Mucosa of descending colon (tissue), 3 donors: Measurements from ENCODE around the gene ILDR2. TPM values are rescaled to one million over a fixed set of nuclear protein-coding genes. Genes with fewer than 3 reads are reported as not detected.

Experiments
- ATAC-seq: fragments of 200-7000 bp; cut with Tn5 transposase; one replicate; pipeline ENCODE4 v1.9.1; 2020; ENCODE audit warnings: mild to moderate bottlenecking, moderate library complexity
- DNase-seq, 3 donors: peaks; one replicate each; pipeline ENCODE4 v3.0.0-alpha.2; 2020
- H3K36me3 ChIP-seq: fragments of 200-600 bp; one replicate; pipeline ENCODE4 v1.8.0; 2021; ENCODE audit warnings: low read depth, mild to moderate bottlenecking
- H3K4me1 ChIP-seq: fragments of 200-600 bp; one replicate; pipeline ENCODE4 v1.8.0; 2021; ENCODE audit warnings: low read depth, mild to moderate bottlenecking
- H3K4me3 ChIP-seq: fragments of 200-600 bp; one replicate; pipeline ENCODE4 v1.8.0; 2021; ENCODE audit warnings: mild to moderate bottlenecking
- H3K9me3 ChIP-seq: fragments of 200-600 bp; one replicate; pipeline ENCODE4 v1.8.0; 2021; ENCODE audit warnings: mild to moderate bottlenecking
- intact Hi-C, 2 donors: fragments of 100-400 bp; cut with DNase I in 1 of 2; cut with micrococcal nuclease in 1 of 2; formaldehyde crosslinking; loops; one replicate each; pipeline versions ENCODE4 v1.11.0 to v1.11.1; 2022; cut with DNase I, micrococcal nuclease
- total RNA-seq, 3 donors: library from RNA; stranded (reverse); fragmentation: NEBNext Ultra II Directional in 2 of 3; extraction: Animal tissue kit (Norgen Biotek cat#: 25700) in 2 of 3; gene quantifications; one replicate each; pipeline versions ENCODE4 v1.2.1 to v1.2.4, GENCODE V29; 2021 to 2023
- TF ChIP-seq, protein P1 (sequence below): fragments of 200-600 bp; IDR thresholded peaks from one replicate; pipeline ENCODE4 v1.8.0; 2022; ENCODE audit warnings: antibody characterized with exemption, mild to moderate bottlenecking
- donor health status: DM: no; HTN: no; CAD: no; lungs with moderate emphysema.
- donor health status: DM: no; HTN: no; CAD: no.
- donor health status: DM: no; HTN: yes; CAD: no.

The ILDR2 gene
- total RNA-seq, 3 donors from 2014 or later, result 0.46 to 7.3 (median 0.52) TPM

DNA sequence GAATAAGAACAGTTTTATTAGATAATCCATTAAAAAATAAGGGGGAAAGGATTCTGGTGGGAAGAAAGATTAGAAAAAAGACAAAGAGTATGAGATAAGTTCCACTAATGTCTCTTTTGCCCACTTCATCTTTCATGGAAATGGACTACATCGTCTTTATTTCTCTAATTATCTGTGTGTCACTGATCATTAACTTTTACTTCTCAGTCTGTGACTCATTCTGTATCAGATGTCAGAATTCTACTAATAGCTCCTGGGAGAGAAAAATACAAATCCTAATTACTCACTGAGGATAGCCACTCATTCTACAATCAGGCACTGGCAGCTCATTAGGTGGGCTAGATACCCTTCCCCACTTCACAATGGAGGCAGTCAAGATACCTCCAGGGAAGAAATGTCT lies 41.7 kb downstream of the ILDR2 start:
- ATAC-seq (no peak), DNase-seq (no peak)
- TF ChIP-seq, protein P1, sequence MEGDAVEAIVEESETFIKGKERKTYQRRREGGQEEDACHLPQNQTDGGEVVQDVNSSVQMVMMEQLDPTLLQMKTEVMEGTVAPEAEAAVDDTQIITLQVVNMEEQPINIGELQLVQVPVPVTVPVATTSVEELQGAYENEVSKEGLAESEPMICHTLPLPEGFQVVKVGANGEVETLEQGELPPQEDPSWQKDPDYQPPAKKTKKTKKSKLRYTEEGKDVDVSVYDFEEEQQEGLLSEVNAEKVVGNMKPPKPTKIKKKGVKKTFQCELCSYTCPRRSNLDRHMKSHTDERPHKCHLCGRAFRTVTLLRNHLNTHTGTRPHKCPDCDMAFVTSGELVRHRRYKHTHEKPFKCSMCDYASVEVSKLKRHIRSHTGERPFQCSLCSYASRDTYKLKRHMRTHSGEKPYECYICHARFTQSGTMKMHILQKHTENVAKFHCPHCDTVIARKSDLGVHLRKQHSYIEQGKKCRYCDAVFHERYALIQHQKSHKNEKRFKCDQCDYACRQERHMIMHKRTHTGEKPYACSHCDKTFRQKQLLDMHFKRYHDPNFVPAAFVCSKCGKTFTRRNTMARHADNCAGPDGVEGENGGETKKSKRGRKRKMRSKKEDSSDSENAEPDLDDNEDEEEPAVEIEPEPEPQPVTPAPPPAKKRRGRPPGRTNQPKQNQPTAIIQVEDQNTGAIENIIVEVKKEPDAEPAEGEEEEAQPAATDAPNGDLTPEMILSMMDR, result no peak
- intact Hi-C loops, result no loop called here
- H3K4me3 ChIP-seq, result no peak overlapping the region
- H3K9me3 ChIP-seq, result no peaks in the 10 kb centered on the region
- no peaks in the 10 kb centered on the region for H3K36me3 ChIP-seq
- no peaks in the 10 kb centered on the region for H3K4me1 ChIP-seq

DNA sequence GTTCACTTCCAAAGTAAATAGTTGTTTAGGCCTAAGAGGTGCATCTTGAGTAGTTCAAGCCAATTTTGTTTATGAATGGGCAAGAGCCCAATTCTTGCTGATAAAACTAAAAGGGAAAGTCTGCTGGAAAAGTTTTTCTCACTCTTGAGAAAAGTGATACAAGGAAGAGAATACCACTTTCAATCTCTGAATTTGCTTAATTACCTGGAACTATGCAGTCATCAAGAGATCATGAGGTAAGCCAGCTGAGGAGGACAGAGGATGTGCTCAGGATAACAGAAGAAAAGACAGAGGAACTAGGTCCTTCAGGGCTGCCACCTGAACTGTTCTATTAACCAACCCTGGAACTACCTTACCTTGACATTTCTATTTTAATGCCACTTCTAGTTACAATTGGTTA lies 42.2 kb downstream of the ILDR2 start:
- DNase-seq, result no peak
- no peaks in the 10 kb centered on the region for H3K4me1 ChIP-seq
- no peaks in the 10 kb centered on the region for H3K9me3 ChIP-seq
- no peak for ATAC-seq
- no peak overlapping the region for H3K4me3 ChIP-seq
- intact Hi-C loops, result no loop called here
- TF ChIP-seq, protein P1, result no peak
- H3K36me3 ChIP-seq, result no peaks in the 10 kb centered on the region

DNA sequence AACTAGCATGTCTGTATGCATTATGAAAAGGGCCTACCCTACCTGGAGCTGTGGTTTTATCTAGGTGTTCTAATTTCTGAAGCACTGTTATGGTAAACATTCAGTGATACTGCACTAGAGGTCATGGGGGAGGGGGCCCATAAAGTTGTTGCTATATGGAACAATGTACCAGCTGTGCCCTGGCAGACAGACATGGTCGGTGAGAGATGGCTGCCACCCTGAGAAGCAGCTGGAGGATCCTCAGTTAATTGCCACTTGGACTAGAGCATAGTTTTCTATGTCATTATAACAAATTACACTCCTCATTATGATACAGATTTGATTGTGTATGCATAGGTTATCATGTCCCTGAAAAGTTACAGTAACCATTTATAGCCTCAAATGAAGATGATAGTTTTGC lies 45.4 kb downstream of the ILDR2 start:
- intact Hi-C loops, result no loop called here
- no peaks in the 10 kb centered on the region for H3K36me3 ChIP-seq
- TF ChIP-seq, protein P1, result no peak
- ATAC-seq (no peak), DNase-seq (no peak)
- H3K4me1 ChIP-seq, result no peaks in the 10 kb centered on the region
- no peak overlapping the region for H3K4me3 ChIP-seq
- no peaks in the 10 kb centered on the region for H3K9me3 ChIP-seq

DNA sequence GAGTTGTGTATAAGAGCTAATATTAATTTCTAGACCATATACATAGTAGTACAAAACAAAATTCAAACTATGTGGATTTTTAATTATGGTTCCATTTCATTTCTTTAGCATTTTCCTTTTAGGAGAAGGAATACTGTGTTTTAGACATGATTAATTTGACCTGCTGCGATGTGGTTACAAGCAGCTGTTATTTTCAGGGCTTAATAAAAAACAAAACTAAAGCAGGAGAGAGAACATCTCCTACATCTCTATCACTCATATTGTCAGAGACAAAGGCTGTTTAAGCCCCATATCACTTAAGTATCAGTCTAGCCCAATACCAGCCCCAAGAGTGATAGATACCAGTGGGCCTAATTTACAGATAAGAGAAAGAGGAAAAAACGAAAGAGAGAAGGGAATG lies 47.6 kb downstream of the ILDR2 start:
- TF ChIP-seq, protein P1, result no peak
- intact Hi-C loops, result no loop called here
- no peak for ATAC-seq

DNA sequence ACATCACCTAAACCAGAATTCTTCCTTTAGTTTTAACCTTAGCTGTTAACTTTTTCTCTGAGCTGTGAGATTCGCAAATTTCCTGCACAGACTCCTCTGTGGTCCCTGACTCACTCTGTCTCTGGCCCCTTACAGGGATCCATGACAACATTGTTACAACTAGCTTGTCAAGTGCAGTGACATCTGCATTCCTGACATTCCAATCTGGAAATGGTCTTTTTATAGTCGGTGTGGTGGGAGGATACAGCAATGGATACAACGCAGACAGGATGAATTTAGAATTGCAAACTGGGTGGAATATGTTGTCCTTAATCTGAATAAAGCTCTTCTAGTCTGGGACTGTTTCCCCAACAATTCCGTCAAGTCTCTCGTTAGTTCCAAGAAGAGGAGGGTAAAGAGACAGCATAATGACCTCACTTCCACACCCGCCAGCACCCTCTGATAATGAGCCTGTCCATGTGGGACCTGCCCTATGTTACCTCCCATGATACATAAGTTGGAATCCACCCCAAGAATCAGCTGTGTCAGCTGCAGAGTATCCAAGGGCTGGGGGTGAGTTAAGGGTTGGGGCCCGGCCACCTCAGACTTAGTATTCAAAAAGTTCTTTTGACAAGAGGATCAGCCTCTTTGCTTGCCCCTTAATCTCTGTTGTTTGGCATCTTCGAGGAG lies 49.4 kb downstream of the ILDR2 start:
- TF ChIP-seq, protein P1, result no peak
- Histone ChIP-seq H3K9me3 (no peaks in the 10 kb centered on the region), H3K36me3 (no peaks in the 10 kb centered on the region), H3K4me1 (peaks cover 2% of the 10 kb centered on the region), H3K4me3 (no peak overlapping the region)
- no peak for DNase-seq
- intact Hi-C loops, result no loop called here
- ATAC-seq, result no peak

More for the DNA sequence above, 47.6 kb downstream of the ILDR2 start:
- Histone ChIP-seq H3K4me1 (no peaks in the 10 kb centered on the region), H3K4me3 (no peak overlapping the region), H3K9me3 (no peaks in the 10 kb centered on the region), H3K36me3 (no peaks in the 10 kb centered on the region)
- no peak for DNase-seq
